H1 (cell line): ENCODE results near the gene CTSK. TPM values are rescaled to one million over a fixed set of nuclear protein-coding genes. Genes with fewer than 3 reads are reported as not detected.

Experiments
- RBBP5 ChIP-seq: IDR thresholded peaks from 2 replicates; pipeline ENCODE4 v1.7.1; 2012; ENCODE audit warnings: low read depth, mild to moderate bottlenecking, inconsistent platforms, low read length, moderate library complexity, borderline replicate concordance
- polyA plus RNA-seq, 7 experiments: library from polyadenylated mRNA; depleted of rRNA in 3 of 7; stranded (reverse) in 5 of 7; unstranded in 2 of 7; fragments of >200 nt in 5 of 7; fragments of 200-250 nt in 2 of 7; gene quantifications; 1 replicate in 5 of 7; 2 replicates in 1 of 7; 4 replicates in 1 of 7; pipeline versions ENCODE4 v1.2.1 to v1.2.3, GENCODE V29; 2011 to 2013; ENCODE audit warnings: missing spikeins in 2 of 7, mixed read lengths in 2 of 7
- small RNA-seq: library from polyadenylated mRNA; stranded (forward); fragments of <200 nt; extraction: miRNeasy Mini kit (QIAGEN cat#:217004); gene quantifications from one replicate; pipeline ENCODE3, GENCODE V24; 2013; ENCODE audit not compliant: insufficient read depth
- total RNA-seq: library from RNA; stranded (reverse); fragmentation: NEBNext Ultra II Directional; extraction: Animal tissue kit (Norgen Biotek cat#: 25700); gene quantifications from 2 replicates; pipeline ENCODE4 v1.2.1, GENCODE V29; 2021

Gene CTSK
- total and polyA plus RNA-seq, 2 of the 8 experiments (the other 6 are each of a cell fraction or from before 2014, with no cell fraction given), result 2.7 to 4.2 TPM

DNA sequence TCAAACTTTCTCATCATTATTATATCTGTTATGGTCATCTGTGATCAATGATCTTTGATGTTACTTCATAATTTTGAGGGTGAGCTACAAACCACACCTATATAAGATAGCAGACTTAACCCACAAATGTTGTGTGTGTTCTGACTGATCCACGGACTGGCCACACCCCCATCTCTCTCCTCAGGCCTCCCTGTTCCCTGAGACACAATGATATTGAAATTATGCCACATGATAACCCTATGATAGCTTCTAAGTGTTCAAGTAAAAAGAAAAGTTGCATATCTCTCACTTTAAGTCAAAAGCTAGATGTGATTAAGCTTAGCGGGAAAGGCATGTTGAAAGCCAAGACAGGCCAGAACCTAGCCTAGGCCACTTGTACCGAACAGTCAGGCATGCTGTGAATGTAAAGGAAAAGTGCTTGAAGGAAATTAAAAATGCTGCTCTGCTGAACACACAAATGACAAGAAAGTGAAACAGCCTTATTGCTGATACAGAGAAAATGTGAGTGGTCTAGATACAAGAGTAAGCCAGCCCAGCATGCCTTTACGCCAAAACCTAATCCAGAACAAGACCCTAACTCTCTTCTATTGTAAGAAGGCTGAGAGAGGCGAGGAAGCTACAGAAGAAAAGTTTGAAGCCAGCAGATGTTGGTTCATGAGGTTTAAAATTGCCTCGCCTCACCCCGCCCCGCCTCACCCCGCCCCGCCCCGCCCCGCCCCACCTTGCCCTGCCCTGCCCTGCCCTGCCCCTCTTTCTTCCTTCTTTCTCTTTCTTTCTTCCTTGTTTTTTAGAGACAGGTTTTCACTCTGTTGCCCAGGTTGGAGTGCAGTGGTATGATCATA, 59.0 kb downstream of the CTSK start (continued):
- TF ChIP-seq RBBP5, result no peak

Small RNA genes within 50 kb of the gene (small RNA-seq; reads per million reads assigned to genes)
- gene RNU6-1309P, result not detected

Other genes with a start within 250 kb of the CTSK start
- 196 and 218 TPM in 2 replicates for gene MCL1, start 228.7 kb downstream of the CTSK start, total RNA-seq
- gene MCL1, start 228.7 kb downstream of the CTSK start, polyA plus RNA-seq (2011; rRNA removed), result 57.5 and 61.1 TPM in 2 replicates
- 229 and 236 TPM in 2 replicates for gene ENSA, start 178.6 kb downstream of the CTSK start, total RNA-seq
- gene ENSA, start 178.6 kb downstream of the CTSK start, polyA plus RNA-seq (2011; rRNA removed), result 48.2 and 49.9 TPM in 2 replicates
- 39.8 and 40.8 TPM in 2 replicates for gene GOLPH3L, start 111.1 kb downstream of the CTSK start, total RNA-seq
- gene GOLPH3L, start 111.1 kb downstream of the CTSK start, polyA plus RNA-seq (2011; rRNA removed), result 8.0 and 13.3 TPM in 2 replicates
- not detected in 2 replicates for gene HORMAD1, start 87.4 kb downstream of the CTSK start, total RNA-seq
- gene HORMAD1, start 87.4 kb downstream of the CTSK start, polyA plus RNA-seq (2011; rRNA removed), result not detected in 2 replicates
- gene CTSS, start 42.5 kb downstream of the CTSK start, total RNA-seq, result not detected in 2 replicates
- not detected in 2 replicates for gene CTSS, start 42.5 kb downstream of the CTSK start, polyA plus RNA-seq (2011; rRNA removed)
- gene ARNT, start 68.3 kb upstream of the CTSK start, total RNA-seq, result 28.5 and 29.4 TPM in 2 replicates
- 18.6 and 19.0 TPM in 2 replicates for gene ARNT, start 68.3 kb upstream of the CTSK start, polyA plus RNA-seq (2011; rRNA removed)
- gene CTXND2, start 78.9 kb upstream of the CTSK start, total RNA-seq, result not detected in 2 replicates
- not detected in 2 replicates for gene CTXND2, start 78.9 kb upstream of the CTSK start, polyA plus RNA-seq (2011; rRNA removed)
- gene SETDB1, start 118.1 kb upstream of the CTSK start, total RNA-seq, result 48.8 and 49.9 TPM in 2 replicates
- gene SETDB1, start 118.1 kb upstream of the CTSK start, polyA plus RNA-seq (2011; rRNA removed), result 26.9 and 27.5 TPM in 2 replicates
- 237 and 241 TPM in 2 replicates for gene CERS2, start 166.6 kb upstream of the CTSK start, total RNA-seq
- 153 and 216 TPM in 2 replicates for gene CERS2, start 166.6 kb upstream of the CTSK start, polyA plus RNA-seq (2011; rRNA removed)
- gene ANXA9, start 174.0 kb upstream of the CTSK start, total RNA-seq, result 1.5 and 1.8 TPM in 2 replicates
- 3.3 and 3.5 TPM in 2 replicates for gene ANXA9, start 174.0 kb upstream of the CTSK start, polyA plus RNA-seq (2011; rRNA removed)
- gene MINDY1, start 198.6 kb upstream of the CTSK start, total RNA-seq, result 10.6 and 11.4 TPM in 2 replicates
- gene MINDY1, start 198.6 kb upstream of the CTSK start, polyA plus RNA-seq (2011; rRNA removed), result 10.3 and 11.5 TPM in 2 replicates
- 27.5 and 32.8 TPM in 2 replicates for gene PRUNE1, start 200.2 kb upstream of the CTSK start, total RNA-seq
- gene PRUNE1, start 200.2 kb upstream of the CTSK start, polyA plus RNA-seq (2011; rRNA removed), result 42.8 and 54.2 TPM in 2 replicates
- gene BNIPL, start 228.3 kb upstream of the CTSK start, total RNA-seq, result 2.3 and 2.4 TPM in 2 replicates
- gene BNIPL, start 228.3 kb upstream of the CTSK start, polyA plus RNA-seq (2011; rRNA removed), result 3.3 and 3.5 TPM in 2 replicates
- 3.0 and 5.0 TPM in 2 replicates for gene C1orf56, start 239.5 kb upstream of the CTSK start, total RNA-seq
- 3.4 and 5.6 TPM in 2 replicates for gene C1orf56, start 239.5 kb upstream of the CTSK start, polyA plus RNA-seq (2011; rRNA removed)